ENCODE measurements around the gene AQP6. TPM values are rescaled to one million over a fixed set of nuclear protein-coding genes. Genes with fewer than 3 reads are reported as not detected.

The AQP6 gene
- polyA plus RNA-seq, 12 donors, result 0.07 to 0.26 (median 0.14) TPM; not detected in 3

Other genes starting within 250 kb of the AQP6 start
- 100 to 1,000 TPM; 244 to 709 (median 288) TPM for gene TMBIM6, start 231.4 kb upstream of the AQP6 start, polyA plus RNA-seq (ENCODE audit: insufficient read length in 12 of 12)
- gene NCKAP5L, start 144.5 kb upstream of the AQP6 start, polyA plus RNA-seq (ENCODE audit: insufficient read length in 12 of 12), result 10 to 100 TPM in 11 of 12 donors, not detected in 1; 22.5 to 51.4 (median 30.0) TPM
- gene BCDIN3D, start 129.8 kb upstream of the AQP6 start, polyA plus RNA-seq (ENCODE audit: insufficient read length in 12 of 12), result 1 to 10 TPM in 11 of 12 donors, not detected in 1; 3.5 to 6.3 (median 5.2) TPM
- gene FAIM2, start 69.0 kb upstream of the AQP6 start, polyA plus RNA-seq (ENCODE audit: insufficient read length in 12 of 12), result 10 to 100 TPM in 1 of 12 donors, 1 to 10 TPM in 10, not detected in 1; 7.4 to 10.6 (median 8.7) TPM
- under 1 TPM in 5 of 12 donors, not detected in 7; 0.05 to 0.40 (median 0.16) TPM for gene AQP2, start 22.2 kb upstream of the AQP6 start, polyA plus RNA-seq (ENCODE audit: insufficient read length in 12 of 12)
- under 1 TPM in 10 of 12 donors, not detected in 2; 0.33 to 0.93 (median 0.55) TPM for gene AQP5, start 11.1 kb upstream of the AQP6 start, polyA plus RNA-seq (ENCODE audit: insufficient read length in 12 of 12)
- gene RACGAP1, start 52.5 kb downstream of the AQP6 start, polyA plus RNA-seq (ENCODE audit: insufficient read length in 12 of 12), result 10 to 100 TPM in 11 of 12 donors, not detected in 1; 17.4 to 36.4 (median 28.5) TPM
- 10 to 100 TPM in 8 of 12 donors, 1 to 10 TPM in 3, not detected in 1; 8.1 to 15.0 (median 10.7) TPM for gene ASIC1, start 84.6 kb downstream of the AQP6 start, polyA plus RNA-seq (ENCODE audit: insufficient read length in 12 of 12)
- gene SMARCD1, start 112.4 kb downstream of the AQP6 start, polyA plus RNA-seq (ENCODE audit: insufficient read length in 12 of 12), result 10 to 100 TPM in 11 of 12 donors, not detected in 1; 45.4 to 88.5 (median 56.3) TPM
- 10 to 100 TPM in 11 of 12 donors, not detected in 1; 13.8 to 82.5 (median 54.2) TPM for gene GPD1, start 131.1 kb downstream of the AQP6 start, polyA plus RNA-seq (ENCODE audit: insufficient read length in 12 of 12)
- 10 to 100 TPM in 10 of 12 donors, not detected in 2; 20.9 to 46.7 (median 38.2) TPM for gene COX14, start 139.3 kb downstream of the AQP6 start, polyA plus RNA-seq (ENCODE audit: insufficient read length in 12 of 12)
- 10 to 100 TPM in 11 of 12 donors, not detected in 1; 32.7 to 70.9 (median 43.5) TPM for gene CERS5, start 194.4 kb downstream of the AQP6 start, polyA plus RNA-seq (ENCODE audit: insufficient read length in 12 of 12)

Data from muscle of arm (tissue), 12 donors.